K562 (cell line): ENCODE data around the gene LYRM1. TPM values are rescaled to one million over a fixed set of nuclear protein-coding genes. Genes with fewer than 3 reads are reported as not detected.
A peak's percentile ranks its signal among the peaks of the same experiment; 100 is the strongest.

Source experiments
- FOS ChIP-seq: IDR thresholded peaks from 3 replicates; pipeline ENCODE4 v1.6.1; 2011; ENCODE audit not compliant: insufficient read length; ENCODE audit errors: extremely low read depth
- MAFK ChIP-seq: IDR thresholded peaks from 2 replicates; pipeline ENCODE4 v1.6.1; 2011; ENCODE audit warnings: low read length, improper control_type of control experiment
- MXI1 ChIP-seq: IDR thresholded peaks from 2 replicates; pipeline ENCODE4 v1.6.1; 2011; ENCODE audit warnings: low read depth, mild to moderate bottlenecking, improper control_type of control experiment, low read length
- RBM17 ChIP-seq: fragments of 200-400 bp; formaldehyde crosslinking; IDR thresholded peaks from 2 replicates; pipeline ENCODE4 v1.6.1; 2017; ENCODE audit warnings: low read depth, mild to moderate bottlenecking, low read length, borderline replicate concordance
- TAF15 ChIP-seq: fragments of 200-400 bp; formaldehyde crosslinking; IDR thresholded peaks from 2 replicates; pipeline ENCODE4 v1.6.1; 2017; ENCODE audit warnings: mild to moderate bottlenecking, low read depth, low read length, moderate library complexity
- U2AF1 ChIP-seq: fragments of 200-400 bp; formaldehyde crosslinking; optimal IDR thresholded peaks from 2 replicates; pipeline ENCODE3; 2017; ENCODE audit warnings: mild to moderate bottlenecking, low read depth, low read length, moderate library complexity
- ZBTB8A ChIP-seq: fragments of 450-650 bp; IDR thresholded peaks from 2 replicates; pipeline ENCODE4 v1.6.1; 2018; ENCODE audit warnings: mild to moderate bottlenecking, moderate library complexity; ENCODE audit not compliant: partially characterized antibody
- ZNF184 ChIP-seq: sonication (generic); formaldehyde crosslinking; IDR thresholded peaks from 2 replicates; pipeline ENCODE4 v1.5.0; 2020; ENCODE audit warnings: missing genetic modification reagents
- ZNF212 ChIP-seq: fragments of 450-650 bp; formaldehyde crosslinking; IDR thresholded peaks from 2 replicates; pipeline ENCODE4 v1.4.0; 2020; ENCODE audit warnings: mild to moderate bottlenecking
- polyA plus RNA-seq, 8 experiments: library from polyadenylated mRNA; depleted of rRNA in 4 of 8; stranded (reverse) in 5 of 8; unstranded in 3 of 8; fragments of >200 nt; fragmentation: Nextera tagmentation in 2 of 8; fragmentation: Illumina TruSeq in 1 of 8; extraction: Ambion mirVana in 2 of 8; extraction: Trizol in 1 of 8; gene quantifications; 2 replicates each; pipeline versions ENCODE4 v1.2.1 to v1.2.3, GENCODE V29; 2011 to 2014; ENCODE audit warnings: inconsistent platforms in 1 of 8, missing spikeins in 1 of 8
- total RNA-seq, 7 experiments: library from RNA; depleted of rRNA in 6 of 7; stranded (reverse); fragments of >200 nt in 6 of 7; fragmentation: Illumina TruSeq in 2 of 7; extraction: Trizol in 2 of 7; gene quantifications; 2 replicates each; pipeline versions ENCODE4 v1.2.1 to v1.2.3, GENCODE V29; 2011 to 2021; ENCODE audit warnings: low replicate concordance in 1 of 7
- TF ChIP-seq, protein P1 (sequence below): fragments of 200-800 bp; sonication (Bioruptor generic); IDR thresholded peaks from 2 replicates; pipeline ENCODE4 v1.6.1; 2016; ENCODE audit warnings: missing genetic modification characterization, missing compliant biosample characterization
- TF ChIP-seq, protein P2 (sequence below): fragments of 450-650 bp; IDR thresholded peaks from 2 replicates; pipeline ENCODE4 v1.6.1; 2018; ENCODE audit not compliant: partially characterized antibody
- TF ChIP-seq, protein P3 (sequence below): fragments of 250-450 bp; sonication (Bioruptor Pico); IDR thresholded peaks from 2 replicates; pipeline ENCODE4 v1.5.0; 2020; ENCODE audit warnings: mild to moderate bottlenecking, borderline replicate concordance
- TF ChIP-seq, protein P4 (sequence below): sonication (generic); IDR thresholded peaks from 2 replicates; pipeline ENCODE4 v1.6.1; 2016

LYRM1 gene
- total and polyA plus RNA-seq, 9 of the 15 experiments (the other 6 are each of a cell fraction or from before 2014, with no cell fraction given), result 17.5 to 44.1 (median 32.7) TPM

DNA sequence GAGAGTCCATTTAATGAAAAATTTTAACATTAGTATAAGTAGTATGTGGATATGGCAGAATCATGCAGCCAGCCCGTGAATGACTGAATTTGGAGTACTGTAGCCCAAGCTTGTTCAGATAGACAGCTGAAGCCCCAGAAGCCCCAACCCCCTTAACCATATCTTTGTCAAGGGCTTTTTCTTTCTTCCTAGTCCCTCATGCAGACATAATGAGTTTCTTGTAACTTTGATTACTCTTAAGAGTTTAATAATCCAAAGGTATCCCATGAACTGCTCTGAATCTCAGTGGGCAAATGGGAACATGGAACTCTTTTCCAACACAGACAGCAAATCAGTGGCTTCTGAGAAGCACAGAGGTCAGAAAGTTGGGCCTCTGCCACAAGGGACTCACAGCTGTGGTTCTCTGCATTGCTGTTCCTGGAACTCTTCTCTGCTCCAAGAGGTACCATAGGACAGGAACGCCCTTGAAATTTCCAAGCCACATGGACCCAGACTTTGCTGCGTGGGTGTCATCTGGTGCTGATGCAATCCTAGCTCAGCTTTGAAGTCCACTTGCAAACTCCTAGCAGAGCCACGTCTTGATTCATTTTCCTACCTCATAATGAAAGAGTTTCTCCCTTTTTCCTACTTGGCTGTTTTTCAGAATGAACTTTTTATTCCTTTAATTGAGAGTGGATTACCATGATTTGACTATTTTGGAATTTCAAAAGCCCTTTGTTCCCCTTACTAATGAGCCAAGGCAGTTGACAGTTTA lies 18.1 kb downstream of the LYRM1 start (continued):
- TF ChIP-seq, protein P1, sequence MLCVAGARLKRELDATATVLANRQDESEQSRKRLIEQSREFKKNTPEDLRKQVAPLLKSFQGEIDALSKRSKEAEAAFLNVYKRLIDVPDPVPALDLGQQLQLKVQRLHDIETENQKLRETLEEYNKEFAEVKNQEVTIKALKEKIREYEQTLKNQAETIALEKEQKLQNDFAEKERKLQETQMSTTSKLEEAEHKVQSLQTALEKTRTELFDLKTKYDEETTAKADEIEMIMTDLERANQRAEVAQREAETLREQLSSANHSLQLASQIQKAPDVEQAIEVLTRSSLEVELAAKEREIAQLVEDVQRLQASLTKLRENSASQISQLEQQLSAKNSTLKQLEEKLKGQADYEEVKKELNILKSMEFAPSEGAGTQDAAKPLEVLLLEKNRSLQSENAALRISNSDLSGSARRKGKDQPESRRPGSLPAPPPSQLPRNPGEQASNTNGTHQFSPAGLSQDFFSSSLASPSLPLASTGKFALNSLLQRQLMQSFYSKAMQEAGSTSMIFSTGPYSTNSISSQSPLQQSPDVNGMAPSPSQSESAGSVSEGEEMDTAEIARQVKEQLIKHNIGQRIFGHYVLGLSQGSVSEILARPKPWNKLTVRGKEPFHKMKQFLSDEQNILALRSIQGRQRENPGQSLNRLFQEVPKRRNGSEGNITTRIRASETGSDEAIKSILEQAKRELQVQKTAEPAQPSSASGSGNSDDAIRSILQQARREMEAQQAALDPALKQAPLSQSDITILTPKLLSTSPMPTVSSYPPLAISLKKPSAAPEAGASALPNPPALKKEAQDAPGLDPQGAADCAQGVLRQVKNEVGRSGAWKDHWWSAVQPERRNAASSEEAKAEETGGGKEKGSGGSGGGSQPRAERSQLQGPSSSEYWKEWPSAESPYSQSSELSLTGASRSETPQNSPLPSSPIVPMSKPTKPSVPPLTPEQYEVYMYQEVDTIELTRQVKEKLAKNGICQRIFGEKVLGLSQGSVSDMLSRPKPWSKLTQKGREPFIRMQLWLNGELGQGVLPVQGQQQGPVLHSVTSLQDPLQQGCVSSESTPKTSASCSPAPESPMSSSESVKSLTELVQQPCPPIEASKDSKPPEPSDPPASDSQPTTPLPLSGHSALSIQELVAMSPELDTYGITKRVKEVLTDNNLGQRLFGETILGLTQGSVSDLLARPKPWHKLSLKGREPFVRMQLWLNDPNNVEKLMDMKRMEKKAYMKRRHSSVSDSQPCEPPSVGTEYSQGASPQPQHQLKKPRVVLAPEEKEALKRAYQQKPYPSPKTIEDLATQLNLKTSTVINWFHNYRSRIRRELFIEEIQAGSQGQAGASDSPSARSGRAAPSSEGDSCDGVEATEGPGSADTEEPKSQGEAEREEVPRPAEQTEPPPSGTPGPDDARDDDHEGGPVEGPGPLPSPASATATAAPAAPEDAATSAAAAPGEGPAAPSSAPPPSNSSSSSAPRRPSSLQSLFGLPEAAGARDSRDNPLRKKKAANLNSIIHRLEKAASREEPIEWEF (CRISPR knock-in tag), result no peak
- TF ChIP-seq, protein P2, sequence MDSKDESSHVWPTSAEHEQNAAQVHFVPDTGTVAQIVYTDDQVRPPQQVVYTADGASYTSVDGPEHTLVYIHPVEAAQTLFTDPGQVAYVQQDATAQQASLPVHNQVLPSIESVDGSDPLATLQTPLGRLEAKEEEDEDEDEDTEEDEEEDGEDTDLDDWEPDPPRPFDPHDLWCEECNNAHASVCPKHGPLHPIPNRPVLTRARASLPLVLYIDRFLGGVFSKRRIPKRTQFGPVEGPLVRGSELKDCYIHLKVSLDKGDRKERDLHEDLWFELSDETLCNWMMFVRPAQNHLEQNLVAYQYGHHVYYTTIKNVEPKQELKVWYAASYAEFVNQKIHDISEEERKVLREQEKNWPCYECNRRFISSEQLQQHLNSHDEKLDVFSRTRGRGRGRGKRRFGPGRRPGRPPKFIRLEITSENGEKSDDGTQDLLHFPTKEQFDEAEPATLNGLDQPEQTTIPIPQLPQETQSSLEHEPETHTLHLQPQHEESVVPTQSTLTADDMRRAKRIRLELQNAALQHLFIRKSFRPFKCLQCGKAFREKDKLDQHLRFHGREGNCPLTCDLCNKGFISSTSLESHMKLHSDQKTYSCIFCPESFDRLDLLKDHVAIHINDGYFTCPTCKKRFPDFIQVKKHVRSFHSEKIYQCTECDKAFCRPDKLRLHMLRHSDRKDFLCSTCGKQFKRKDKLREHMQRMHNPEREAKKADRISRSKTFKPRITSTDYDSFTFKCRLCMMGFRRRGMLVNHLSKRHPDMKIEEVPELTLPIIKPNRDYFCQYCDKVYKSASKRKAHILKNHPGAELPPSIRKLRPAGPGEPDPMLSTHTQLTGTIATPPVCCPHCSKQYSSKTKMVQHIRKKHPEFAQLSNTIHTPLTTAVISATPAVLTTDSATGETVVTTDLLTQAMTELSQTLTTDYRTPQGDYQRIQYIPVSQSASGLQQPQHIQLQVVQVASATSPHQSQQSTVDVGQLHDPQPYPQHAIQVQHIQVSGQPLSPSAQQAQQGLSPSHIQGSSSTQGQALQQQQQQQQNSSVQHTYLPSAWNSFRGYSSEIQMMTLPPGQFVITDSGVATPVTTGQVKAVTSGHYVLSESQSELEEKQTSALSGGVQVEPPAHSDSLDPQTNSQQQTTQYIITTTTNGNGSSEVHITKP, result peak; percentile 31
- TF ChIP-seq MAFK (no peak; the same call in 1 of the 2 replicates), TAF15 (no peak), ZNF212 (no peak), ZBTB8A (no peak), U2AF1 (no peak), MXI1 (no peak), RBM17 (no peak), FOS (no peak), ZNF184 (CRISPR knock-in tag) (no peak)
- TF ChIP-seq, protein P3, sequence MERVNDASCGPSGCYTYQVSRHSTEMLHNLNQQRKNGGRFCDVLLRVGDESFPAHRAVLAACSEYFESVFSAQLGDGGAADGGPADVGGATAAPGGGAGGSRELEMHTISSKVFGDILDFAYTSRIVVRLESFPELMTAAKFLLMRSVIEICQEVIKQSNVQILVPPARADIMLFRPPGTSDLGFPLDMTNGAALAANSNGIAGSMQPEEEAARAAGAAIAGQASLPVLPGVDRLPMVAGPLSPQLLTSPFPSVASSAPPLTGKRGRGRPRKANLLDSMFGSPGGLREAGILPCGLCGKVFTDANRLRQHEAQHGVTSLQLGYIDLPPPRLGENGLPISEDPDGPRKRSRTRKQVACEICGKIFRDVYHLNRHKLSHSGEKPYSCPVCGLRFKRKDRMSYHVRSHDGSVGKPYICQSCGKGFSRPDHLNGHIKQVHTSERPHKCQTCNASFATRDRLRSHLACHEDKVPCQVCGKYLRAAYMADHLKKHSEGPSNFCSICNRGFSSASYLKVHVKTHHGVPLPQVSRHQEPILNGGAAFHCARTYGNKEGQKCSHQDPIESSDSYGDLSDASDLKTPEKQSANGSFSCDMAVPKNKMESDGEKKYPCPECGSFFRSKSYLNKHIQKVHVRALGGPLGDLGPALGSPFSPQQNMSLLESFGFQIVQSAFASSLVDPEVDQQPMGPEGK, result no peak
- TF ChIP-seq, protein P4, sequence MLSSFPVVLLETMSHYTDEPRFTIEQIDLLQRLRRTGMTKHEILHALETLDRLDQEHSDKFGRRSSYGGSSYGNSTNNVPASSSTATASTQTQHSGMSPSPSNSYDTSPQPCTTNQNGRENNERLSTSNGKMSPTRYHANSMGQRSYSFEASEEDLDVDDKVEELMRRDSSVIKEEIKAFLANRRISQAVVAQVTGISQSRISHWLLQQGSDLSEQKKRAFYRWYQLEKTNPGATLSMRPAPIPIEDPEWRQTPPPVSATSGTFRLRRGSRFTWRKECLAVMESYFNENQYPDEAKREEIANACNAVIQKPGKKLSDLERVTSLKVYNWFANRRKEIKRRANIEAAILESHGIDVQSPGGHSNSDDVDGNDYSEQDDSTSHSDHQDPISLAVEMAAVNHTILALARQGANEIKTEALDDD, result no peak
